Fibroblast of pulmonary artery (primary cell): ENCODE measurements around the gene RPS29.

Source experiments
- DNase-seq: peaks from one replicate; pipeline ENCODE4 v3.0.0-alpha.2; 2010; ENCODE audit warnings: low read depth
- H3K4me3 ChIP-seq: replicated peaks from 2 replicates; pipeline ENCODE4 v1.5.1; 2011; ENCODE audit warnings: low read depth, mild to moderate bottlenecking, control low read depth, low read length, moderate library complexity
- TF ChIP-seq, protein P1 (sequence below): IDR thresholded peaks from 2 replicates; pipeline ENCODE4 v1.5.1; 2011; ENCODE audit warnings: mild to moderate bottlenecking, control low read depth, low read length, inconsistent platforms; ENCODE audit errors: missing control alignments

Gene RPS29

DNA sequence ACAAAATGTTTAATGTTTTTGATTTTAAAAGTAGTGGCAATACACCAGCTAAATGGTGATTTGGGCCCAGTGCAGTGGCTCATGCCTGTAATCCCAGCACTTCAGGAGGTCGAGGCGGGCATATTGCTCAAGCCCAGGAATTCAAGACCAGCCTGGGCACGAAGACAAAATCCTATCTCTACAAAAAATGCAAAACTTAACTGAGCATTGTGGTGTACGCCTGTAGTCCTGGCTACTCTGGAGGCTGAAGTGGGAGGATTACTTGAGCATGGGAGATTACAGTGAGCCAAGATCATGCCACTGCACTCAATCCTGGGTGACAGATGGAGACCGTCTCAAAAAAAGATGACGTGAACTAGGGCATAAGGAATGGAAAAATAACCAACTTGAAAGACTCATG, 29.6 kb upstream of the RPS29 start:
- H3K4me3 ChIP-seq: no peak overlapping the region
- peak; percentile 43 for DNase-seq
- TF ChIP-seq, protein P1, sequence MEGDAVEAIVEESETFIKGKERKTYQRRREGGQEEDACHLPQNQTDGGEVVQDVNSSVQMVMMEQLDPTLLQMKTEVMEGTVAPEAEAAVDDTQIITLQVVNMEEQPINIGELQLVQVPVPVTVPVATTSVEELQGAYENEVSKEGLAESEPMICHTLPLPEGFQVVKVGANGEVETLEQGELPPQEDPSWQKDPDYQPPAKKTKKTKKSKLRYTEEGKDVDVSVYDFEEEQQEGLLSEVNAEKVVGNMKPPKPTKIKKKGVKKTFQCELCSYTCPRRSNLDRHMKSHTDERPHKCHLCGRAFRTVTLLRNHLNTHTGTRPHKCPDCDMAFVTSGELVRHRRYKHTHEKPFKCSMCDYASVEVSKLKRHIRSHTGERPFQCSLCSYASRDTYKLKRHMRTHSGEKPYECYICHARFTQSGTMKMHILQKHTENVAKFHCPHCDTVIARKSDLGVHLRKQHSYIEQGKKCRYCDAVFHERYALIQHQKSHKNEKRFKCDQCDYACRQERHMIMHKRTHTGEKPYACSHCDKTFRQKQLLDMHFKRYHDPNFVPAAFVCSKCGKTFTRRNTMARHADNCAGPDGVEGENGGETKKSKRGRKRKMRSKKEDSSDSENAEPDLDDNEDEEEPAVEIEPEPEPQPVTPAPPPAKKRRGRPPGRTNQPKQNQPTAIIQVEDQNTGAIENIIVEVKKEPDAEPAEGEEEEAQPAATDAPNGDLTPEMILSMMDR: no peak

DNA sequence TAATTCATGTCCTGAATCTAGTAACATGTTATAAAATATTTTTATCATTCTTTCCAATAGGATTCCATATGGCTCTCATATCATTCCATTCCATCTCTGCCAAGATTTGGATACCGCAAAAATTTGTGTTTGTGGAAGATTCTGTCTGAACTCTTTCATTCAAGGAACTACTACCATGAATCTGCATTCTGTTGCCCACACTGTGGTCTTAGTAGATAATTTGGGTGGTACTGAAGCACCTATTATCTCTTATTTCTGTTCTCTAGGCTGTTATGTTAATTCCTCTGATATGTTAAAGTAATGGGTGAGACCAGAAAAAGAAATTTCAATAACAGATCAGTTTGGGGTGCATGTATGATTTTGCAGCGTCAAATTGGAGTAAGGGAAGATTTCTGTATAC, 28.0 kb upstream of the RPS29 start:
- DNase-seq: no peak
- H3K4me3 ChIP-seq: no peak overlapping the region
- TF ChIP-seq, protein P1: no peak

DNA sequence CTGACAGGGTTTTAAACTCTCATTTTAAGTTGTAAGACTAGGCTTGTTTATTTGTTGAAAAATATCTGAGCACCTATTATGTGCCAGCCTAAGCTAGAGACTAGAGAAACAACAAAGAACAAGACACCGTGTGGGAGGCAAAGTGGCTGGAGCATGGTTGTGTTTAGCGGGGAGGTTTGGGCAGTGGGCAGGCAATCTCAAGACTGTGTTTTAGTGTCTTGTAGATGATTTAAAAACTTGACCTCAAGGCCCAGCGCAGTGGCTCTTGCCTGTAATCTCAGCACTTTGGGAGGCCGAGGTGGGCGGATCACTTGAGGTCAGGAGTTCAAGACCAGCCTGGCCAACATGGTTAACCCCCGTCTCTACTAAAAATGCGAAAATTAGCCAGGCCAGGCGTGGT, 26.5 kb upstream of the RPS29 start:
- H3K4me3 ChIP-seq: no peak overlapping the region
- DNase-seq: no peak
- TF ChIP-seq, protein P1: no peak

DNA sequence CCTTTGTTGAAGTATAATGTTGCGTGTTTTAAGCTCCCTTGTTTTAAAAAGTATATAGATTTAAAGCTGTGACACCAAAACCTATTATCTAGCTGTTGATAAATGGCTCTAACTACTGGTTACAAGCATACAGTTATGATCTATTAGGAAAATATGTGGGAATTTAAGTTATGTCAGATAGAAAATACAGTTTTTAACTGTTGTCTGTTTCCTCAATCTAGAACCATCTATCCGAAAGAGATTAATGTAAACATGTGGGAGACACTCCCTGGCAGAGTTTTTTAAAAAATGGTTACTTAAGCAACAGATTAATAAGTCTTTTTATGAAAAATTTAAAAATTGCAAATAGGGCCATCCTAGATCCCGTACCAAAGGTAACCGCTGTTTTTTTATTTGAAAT, 26.1 kb upstream of the RPS29 start:
- no peak for DNase-seq
- TF ChIP-seq, protein P1: no peak
- no peak overlapping the region for H3K4me3 ChIP-seq

DNA sequence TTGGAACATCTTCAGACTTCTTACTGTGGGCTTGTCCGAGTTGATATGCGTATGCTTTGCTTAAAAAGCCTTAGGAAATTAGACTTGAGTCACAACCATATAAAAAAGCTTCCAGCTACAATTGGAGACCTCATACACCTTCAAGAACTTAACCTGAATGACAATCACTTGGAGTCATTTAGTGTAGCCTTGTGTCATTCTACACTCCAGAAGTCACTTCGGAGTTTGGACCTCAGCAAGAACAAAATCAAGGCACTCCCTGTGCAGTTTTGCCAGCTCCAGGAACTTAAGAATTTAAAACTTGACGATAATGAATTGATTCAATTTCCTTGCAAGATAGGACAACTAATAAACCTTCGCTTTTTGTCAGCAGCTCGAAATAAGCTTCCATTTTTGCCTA, 21.4 kb upstream of the RPS29 start:
- DNase-seq: no peak
- H3K4me3 ChIP-seq: no peak overlapping the region
- TF ChIP-seq, protein P1: no peak

DNA sequence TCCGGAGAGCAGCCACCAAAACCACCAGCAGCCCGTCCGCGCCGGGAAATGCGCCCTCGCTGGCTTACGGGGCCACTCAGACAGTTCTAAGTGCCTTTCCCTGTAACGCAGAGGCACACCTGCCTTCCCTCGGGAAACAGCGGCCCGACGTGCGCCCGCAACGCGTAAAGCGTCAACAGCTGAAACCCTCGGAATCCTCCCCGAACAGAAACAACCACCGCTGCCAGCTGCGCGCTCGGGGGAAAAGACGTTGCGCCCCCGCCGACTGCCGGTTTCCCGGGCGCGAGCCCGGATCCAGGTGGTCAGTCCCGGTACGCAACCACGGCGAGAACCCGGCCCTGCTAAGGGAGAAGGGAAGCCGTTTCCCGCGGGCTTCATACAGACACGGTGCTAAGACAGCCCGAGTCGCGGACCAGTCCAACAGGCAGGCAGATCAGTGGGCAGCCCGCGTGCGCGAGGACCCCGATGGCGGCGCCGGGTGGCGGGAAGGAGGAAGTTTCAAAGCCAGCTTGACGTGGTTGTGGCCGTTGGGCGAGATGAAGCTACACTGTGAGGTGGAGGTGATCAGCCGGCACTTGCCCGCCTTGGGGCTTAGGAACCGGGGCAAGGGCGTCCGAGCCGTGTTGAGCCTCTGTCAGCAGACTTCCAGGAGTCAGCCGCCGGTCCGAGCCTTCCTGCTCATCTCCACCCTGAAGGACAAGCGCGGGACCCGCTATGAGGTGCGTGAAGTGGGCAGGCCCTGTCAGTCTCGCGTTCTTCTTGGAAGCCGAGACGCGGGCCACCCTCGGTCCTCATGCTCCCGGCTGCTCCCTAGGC, 12.5 kb upstream of the RPS29 start, which contains the start of gene LRR1:
Gene LRR1, plus strand, starts transcription at position 456 of the 816 bp plus-strand sequence. Its CDS starts 81 bp downstream, at position 537.
- DNase-seq: peak; percentile 81
- TF ChIP-seq, protein P1: no peak
- peak within 1 kb of the TSS; percentile 93 for H3K4me3 ChIP-seq

DNA sequence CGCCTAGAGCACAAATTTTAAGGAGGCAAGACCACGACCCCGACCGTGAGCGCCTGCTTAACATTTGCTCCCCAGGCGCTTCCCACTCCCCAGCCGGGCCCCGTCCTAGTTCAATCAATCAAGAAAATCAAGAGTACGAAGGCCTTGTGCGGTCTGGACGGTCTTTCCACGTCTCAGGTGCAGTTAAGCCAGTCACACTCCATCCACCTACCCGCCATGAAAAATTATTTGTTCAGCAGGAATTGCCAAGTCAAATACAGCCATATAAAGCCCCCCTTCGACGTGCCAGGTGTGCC, 12.0 kb upstream of the RPS29 start:
- DNase-seq: no peak
- H3K4me3 ChIP-seq: peak overlapping the region; percentile 93
- TF ChIP-seq, protein P1: no peak
